Activated CD8-positive, alpha-beta memory T cell treated with anti-CD3 and anti-CD28 coated beads for 48 hours (primary cell): ENCODE measurements around the gene GNG8.

Source experiments
- DNase-seq, 3 experiments: peaks; one replicate each; pipeline ENCODE4 v3.0.0-alpha.2; 2020; ENCODE audit warnings: low read depth in 2 of 3, low spot score in 2 of 3

Gene GNG8

GRCh38 chr19:46635920-46636761, at the start of gene GNG8:
Gene GNG8, minus strand, starts transcription at chr19:46636202. Its CDS starts 1,520 bp downstream, at chr19:46634682.
- no peak for DNase-seq

DNA sequence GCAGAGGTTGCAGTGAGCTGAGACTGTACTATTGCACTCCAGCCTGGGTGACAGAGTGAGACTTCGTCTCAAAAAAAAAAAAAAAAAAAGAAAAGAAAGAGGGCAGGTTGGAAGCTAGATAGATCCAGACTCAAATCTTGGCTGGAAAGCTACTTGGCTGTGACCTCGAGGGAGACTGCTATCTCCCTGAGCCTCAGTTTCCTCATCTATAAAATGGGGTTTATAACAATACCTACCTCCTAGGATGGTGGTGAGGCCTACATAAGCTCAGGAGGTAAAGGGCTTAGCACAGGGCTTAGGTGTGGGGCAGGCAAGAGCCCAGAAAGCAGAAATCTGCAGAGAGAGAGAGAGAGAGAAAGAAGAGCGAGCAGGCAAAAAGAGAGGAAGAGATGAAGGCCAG, 49.2 kb upstream of the GNG8 start:
- DNase-seq = no peak

DNA sequence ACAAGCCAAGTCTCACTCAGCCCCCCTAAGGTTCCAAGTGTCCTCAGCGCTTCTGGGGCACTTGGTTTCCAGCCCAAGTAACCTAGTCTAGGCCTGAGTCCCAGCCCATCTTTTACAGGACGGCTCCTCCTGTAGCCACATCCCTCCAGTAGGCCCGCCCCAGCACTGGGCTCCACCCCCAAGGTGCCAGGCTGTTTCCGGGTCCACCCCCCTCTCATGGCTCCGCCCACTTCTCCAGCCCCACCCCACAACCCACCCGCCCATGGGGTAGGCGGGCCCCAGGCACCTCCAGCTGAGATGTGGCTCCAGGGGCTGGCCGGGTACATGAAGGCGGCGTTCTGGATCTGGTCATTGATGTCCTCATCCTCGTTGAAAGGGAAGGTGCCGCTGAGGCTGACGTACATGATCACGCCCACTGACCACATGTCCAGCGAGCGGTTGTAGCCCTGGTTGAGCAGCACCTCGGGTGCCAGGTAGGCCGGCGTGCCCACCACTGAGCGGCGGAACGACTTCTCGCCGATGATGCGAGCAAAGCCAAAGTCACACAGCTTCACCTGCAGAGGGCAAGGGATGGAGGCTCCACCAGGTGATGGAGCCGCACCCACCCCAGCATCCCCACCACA, 42.2 kb upstream of the GNG8 start:
- DNase-seq = peak in 2 of 3 experiments; percentile 30 to 41

DNA sequence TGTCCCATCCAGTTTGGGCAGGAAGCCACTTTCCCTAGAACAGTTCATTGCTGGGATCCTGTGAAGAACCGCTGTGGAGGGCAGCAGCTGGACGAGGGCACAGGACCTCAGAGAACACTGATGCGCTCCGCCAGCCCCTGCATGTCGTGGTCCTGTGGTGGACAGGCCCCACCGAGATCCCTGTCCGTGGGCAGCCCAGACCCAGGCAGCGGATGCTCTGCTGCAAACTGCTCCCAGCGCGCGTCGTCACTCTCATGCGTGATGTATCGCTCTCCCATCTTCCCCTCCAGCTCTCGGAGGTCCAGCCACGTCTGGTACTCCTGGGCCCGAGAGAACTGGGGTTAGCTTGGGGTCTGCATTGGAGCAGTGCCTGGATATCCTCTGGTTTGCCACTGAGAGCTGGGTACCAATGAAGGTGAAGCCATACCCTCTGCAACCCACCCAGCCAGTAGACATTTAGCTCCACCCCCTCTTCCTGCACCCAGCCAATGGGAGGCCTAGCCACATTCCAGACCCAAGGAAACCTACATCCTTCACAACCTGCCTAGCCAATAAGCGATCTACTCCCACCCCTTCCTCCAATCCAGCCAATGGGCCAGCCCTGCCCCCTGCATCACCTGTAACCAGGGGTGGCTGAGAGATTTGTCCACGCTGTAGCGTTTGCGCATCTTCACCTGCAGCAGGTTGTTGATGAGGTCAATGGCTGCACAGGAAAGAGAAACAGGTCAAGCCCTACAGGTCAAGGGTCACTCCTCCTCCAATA, 38.6 kb upstream of the GNG8 start:
- DNase-seq = no peak

- no peak for DNase-seq
Measured at GRCh38 chr19:46670813-46671212, 34.8 kb upstream of the GNG8 start.

DNA sequence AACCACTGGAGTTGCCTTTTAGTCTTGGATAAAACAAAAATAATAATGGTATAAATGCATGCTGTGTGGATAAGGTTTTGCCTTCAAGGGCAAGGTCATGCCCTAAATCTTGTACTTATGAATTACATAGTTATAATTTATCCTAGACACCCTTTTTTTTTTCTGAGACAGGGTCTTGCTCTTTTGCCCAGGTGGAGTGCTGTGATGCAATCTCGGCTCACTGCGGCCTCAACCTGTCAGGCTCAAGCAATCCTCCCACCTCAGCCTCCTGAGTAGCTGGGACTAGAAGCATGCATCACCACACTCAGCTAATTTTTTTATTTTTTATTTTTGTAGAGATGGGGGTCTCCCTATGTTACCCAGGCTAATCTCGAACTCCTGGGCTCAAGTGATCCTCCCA, 32.7 kb upstream of the GNG8 start:
- DNase-seq = no peak

GRCh38 chr19:46665072-46665471, 29.1 kb upstream of the GNG8 start:
- DNase-seq = no peak

DNA sequence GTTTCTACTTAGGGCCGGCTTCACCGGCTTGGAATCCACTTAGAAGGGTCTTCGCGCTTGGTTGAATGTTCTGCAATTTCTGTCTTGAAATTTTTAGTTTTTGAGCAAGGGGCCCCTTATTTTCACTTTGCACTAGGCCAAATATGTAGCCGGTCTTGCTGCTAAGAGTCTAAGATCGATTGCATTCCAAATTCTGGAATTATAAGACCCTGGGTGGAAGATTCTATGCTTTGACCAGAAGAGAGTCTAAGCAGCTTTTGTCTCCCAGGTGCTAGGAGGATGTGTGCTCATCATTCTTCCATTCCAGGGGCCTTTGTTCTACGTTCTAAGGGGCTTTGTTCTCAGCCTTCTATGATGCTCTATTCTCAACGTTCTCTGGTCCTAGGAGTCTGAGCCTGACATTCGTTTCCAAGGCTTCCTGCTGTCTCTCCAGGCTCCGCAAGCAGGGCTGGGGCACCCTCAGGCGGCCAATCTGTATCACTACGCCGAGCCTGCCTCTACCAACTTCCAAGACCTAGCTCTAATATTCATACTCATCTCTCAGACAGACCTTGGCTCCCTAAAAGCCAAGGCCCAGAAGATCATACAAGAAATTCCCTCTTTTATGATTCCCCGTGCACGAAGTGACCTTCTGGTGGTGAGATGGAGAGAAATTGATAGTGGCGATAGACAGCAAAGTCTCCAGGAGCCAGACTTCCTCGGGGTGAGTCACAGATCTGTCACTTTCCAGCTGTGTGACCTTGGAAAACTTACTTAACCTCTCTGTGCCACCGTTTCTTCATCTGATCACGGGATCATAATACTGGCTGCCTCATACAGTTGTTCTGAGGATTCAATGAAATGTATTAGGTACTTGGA, 26.0 kb upstream of the GNG8 start:
- peak in 2 of 3 experiments; percentile 27 to 51 for DNase-seq

DNA sequence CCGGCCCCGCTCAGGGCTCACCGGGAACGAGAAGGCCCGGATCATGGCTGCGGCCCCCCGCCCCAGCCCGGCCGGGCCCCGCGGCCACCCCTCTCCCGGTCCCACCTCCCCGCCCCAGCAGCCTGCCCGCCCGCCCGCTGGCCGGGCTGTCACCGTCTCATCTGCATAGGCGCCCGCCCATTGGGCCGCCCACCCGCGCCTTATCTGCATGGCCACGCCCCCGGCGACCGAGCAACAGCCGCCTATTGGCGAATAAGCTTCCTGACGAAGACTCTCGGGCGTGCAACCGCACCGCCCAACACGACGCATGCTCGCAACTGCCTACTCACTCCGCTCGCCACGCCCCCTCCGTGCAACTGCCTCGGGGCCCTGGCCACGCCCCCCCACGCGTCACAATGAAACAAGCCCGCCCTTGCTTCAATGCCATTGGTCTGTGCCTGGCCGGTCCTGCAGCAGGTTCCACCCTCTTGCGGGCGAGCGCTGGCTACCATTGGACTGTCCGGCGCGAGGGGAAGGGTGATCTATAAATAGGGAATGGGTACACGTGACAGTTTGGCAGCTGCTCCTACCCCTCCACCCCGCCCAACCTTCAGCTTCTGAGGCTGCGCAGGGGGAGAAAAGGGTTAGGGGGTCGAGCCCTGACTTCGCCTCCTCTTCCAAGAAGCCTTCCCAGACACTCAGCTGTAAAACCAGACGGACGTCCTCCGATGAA, 25.2 kb upstream of the GNG8 start, which contains the start of gene DACT3:
TSS of gene DACT3 (minus strand) at position 163 of the 712 bp plus-strand sequence. CDS start at position 45, 118 bp downstream.
- DNase-seq = peak; percentile 99 to 100 (median 100)

DNA sequence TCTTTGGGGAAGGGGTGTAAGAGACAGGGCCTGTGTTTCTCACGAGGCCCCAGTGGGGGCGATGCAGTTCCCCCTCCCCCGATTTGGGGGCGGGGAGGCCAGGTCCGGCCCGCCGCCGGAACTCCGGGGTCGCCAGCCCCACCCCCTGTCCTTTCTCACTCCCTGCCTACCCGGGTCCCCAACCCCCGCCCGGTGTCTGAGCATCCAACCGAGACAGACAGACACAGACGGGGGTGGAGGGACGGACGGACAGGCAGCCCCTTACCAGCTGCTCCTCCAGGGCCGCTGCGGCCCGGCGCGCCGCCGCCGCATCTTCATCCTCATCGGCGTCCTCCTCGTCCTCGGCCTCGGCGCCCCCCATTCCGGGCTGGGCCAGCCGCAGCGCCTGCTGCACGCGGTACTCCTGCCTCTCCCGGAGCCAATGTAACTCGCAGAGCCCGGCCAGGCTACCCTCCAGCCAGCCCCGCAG, 24.6 kb upstream of the GNG8 start:
- no peak for DNase-seq

GRCh38 chr19:46660008-46660517, 24.1 kb upstream of the GNG8 start:
- DNase-seq = no peak

DNA sequence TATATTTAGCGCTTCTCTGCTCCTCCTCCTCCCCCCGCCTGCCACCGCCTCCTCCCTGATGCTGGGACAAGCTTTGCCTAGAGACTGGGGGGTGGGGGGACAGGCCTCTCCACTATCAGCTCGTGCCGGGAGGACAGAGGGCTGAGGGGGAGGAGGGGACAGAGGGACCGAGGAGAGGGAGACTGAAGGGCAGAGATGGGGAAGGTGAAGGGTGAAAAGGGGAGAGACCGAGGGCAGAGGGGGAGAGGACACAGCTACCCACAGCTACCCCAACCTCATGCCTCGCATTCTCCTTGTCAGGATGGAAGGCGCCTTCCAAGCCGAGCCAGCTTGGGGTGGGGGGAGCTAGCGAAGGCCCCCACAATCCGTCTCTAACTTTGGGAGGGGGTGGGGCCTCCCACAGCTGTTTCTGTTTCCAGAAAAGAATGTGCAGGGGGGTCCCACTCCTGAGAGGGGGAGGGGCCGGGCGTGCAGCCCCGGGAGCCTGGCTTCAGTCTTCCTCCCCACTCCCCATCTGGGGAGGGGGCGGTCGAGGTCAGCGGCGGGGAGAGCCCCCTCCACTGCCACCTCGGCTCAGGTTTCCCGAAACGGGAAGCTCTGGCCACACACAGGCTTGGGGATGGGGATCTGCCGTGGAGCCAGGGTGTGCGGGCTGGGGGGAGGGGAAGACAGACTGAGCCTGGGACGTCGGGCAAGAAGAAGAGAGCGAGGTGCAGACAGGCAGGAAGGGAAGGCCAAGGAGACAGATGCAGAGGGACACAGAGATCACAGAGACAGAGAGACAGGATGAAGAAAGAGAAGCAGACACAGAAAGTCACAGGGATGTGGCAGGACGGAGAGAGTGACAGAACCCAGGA, 23.4 kb upstream of the GNG8 start:
- no peak for DNase-seq

DNA sequence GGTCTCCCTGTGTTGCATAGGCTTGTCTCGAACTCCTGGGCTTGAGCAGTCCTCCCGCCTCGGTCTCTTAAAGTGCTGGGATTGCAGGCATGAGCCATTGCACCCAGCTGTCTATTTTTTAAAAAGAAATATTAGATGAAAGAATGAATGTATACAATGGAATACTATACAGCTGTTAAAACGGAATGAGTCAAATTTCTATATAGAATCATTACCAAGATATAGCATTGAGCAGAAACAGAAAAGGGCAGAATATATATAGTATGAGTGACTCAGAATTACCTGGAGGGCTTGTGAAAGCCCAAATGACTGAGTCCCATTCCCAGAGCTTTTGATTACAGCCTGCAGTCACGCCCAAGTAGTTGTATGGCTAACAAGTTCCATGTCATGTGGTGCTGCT, 20.5 kb upstream of the GNG8 start:
- DNase-seq = no peak

- no peak for DNase-seq
Measured at GRCh38 chr19:46654621-46655152, 18.7 kb upstream of the GNG8 start.

- DNase-seq = no peak
Measured at GRCh38 chr19:46650445-46650844, 14.4 kb upstream of the GNG8 start.

DNA sequence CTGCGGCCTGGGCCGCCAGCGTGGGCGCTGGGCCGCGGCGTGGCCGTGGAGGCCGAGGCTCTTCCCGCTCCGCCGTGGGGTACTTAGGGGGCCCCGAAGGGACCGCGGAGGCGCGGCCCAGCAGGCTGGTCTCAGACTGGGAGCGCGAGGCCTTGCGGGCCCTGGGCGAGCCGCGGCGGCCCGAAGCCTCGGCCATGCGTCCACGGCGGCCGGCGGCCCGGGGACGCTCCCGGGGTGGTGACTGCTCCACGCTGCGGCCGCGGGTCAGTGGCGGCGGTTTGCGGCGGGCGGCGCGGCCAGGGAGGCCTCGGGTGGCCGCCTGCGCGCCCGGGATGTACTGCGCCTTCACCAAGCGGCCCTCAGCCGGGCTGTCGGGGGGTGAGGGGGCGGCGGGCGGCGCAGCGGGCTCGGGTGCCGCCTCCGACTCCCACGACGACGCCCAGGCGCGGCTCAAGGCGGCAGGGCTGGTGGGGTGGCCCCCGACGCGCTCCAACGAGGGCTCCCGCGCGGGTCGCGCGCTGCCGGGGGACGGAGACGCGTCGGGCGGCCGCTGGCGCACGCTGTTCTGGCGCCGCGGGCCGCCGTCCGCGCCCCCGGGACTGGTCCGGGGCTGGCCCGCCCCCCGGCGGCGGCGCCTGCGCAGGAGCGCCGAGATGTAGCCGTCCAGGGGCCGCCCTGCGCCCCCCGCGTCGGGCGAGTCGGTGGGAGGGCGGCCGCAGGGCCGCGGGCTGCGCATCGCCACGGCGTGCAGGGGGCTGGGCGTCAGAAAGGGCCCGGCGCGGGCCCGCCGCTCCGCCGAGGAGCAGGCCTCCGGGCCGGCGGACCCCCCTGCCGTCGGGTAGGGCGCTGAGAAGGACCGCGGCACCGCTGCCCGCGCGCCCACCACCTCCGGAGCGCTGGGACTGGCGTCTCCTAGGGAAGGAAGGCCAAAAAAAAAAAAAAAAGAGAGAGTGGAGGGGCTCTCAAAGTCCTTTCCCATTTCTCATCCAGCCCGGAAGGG, 13.3 kb upstream of the GNG8 start:
- DNase-seq = no peak
